GM12891 (cell line): ENCODE results near the gene SLC12A7.
"Not testable (repeated sequence)": the region's sequence is repeated elsewhere in the genome, so short reads cannot be mapped to it uniquely, and the experiment has no call there.

Experiments
- DNase-seq: peaks from one replicate; pipeline ENCODE4 v3.0.0; 2011; ENCODE audit warnings: low spot score; ENCODE audit not compliant: insufficient read length
- FAIRE-seq: peaks from 2 replicates; lab custom pipeline; 2011; peaks lifted over from hg19 to GRCh38; lab: Jason Lieb, UNC
- PAX5 ChIP-seq: IDR thresholded peaks from 2 replicates; pipeline ENCODE4 v1.6.1; 2011; ENCODE audit warnings: low read length, moderate library complexity, mild to moderate bottlenecking; ENCODE audit not compliant: insufficient read depth, severe bottlenecking
- POLR2A ChIP-seq: IDR thresholded peaks from 2 replicates; pipeline ENCODE4 v1.6.1; 2011; ENCODE audit warnings: low read depth, low read length, control low read depth
- POLR2AphosphoS5 ChIP-seq: IDR thresholded peaks from 2 replicates; pipeline ENCODE4 v1.6.1; 2011; ENCODE audit warnings: low read depth, low read length, control low read depth
- POU2F2 ChIP-seq: IDR thresholded peaks from 2 replicates; pipeline ENCODE4 v1.6.1; 2011; ENCODE audit warnings: low read depth, mild to moderate bottlenecking, control low read depth, low read length, moderate library complexity
- SPI1 ChIP-seq: IDR thresholded peaks from 2 replicates; pipeline ENCODE4 v1.6.1; 2011; ENCODE audit warnings: low read depth, low read length, control low read depth
- TAF1 ChIP-seq: IDR thresholded peaks from 2 replicates; pipeline ENCODE4 v1.6.1; 2011; ENCODE audit warnings: low read depth, low read length, control low read depth

The SLC12A7 gene

DNA sequence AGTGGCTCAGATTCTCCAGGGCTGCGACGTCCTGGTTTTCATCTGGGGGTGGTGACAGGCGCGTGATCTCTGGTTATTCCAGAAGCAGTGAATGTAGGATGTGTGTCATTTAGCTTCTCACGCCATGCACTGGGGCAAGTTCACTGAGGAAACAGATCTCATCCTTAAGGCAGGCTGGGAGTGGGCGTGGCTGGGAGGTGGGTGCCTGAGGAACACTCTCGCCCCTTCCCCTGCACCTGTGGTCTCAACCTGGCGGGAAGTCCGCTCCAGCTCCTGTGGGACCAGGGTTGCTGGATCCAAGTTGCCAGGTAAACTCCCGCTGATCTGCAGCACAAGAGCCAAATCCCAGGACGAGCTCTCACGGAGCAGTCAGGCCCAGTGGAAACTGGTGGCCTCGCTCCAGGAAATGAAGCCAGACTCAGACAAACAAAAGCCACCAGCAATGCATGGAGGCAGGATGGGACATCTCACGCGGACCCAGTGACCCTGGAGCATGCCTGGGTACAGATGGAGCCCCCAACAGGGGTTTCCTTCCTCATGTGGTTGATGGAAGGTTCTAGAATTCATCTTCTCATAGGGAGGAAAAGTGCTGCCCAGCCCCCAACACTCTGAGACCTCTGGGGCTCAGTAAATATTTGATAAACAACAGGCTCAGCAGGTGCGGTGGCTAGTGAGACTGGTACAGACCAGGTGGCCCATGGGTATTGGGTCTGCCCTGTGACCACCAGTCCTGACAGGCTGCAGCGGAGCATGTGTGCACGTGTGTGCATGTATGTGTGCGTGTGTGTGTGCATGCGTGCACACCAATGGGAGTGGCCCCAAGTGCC, 16.3 kb upstream of the SLC12A7 start:
- DNase-seq (no peak), FAIRE-seq (no peak)
- no peak for TF ChIP-seq SPI1
- no peak for TF ChIP-seq POLR2A
- TF ChIP-seq PAX5: no peak
- TF ChIP-seq POU2F2: no peak
- TF ChIP-seq POLR2AphosphoS5: no peak
- TF ChIP-seq TAF1: no peak

DNA sequence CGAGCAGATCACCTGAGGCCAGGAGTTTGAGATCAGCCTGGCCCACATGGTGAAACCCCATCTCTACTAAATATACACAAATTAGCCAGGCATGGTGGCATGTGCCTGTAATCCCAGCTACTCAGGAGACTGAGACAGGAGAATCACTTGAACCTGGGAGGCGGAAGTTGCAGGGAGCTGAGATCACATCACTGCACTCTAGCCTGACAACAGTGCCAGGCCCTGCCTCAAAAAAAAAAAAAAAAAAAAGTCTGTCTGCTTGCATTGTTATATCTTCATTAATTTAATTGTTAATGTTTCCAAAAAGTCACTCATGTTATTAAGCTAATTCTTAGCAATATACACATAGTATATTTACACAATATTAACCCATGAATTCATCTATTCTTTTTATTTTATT, 13.8 kb upstream of the SLC12A7 start:
- not testable (repeated sequence) for DNase-seq, FAIRE-seq

DNA sequence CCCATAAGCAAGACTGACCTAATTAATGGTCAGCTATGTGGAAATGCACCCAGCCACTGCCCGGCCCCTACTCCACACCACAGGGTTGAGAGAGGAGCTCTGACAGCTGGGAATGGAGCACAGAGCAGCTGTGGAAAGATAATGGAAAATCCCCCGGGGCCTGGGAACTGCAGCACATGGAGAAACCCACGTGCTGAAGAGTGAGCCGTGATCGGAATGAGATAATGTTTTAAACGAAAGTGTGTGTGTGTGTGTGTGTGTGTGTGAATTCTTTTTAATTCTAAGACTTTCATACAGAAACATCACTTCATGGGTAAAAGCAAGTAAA, 13.1 kb upstream of the SLC12A7 start:
- FAIRE-seq: no peak
- DNase-seq: no peak
- no peak for TF ChIP-seq POLR2A
- TF ChIP-seq SPI1: no peak
- no peak for TF ChIP-seq POU2F2
- TF ChIP-seq POLR2AphosphoS5: no peak
- no peak for TF ChIP-seq PAX5
- TF ChIP-seq TAF1: no peak

DNA sequence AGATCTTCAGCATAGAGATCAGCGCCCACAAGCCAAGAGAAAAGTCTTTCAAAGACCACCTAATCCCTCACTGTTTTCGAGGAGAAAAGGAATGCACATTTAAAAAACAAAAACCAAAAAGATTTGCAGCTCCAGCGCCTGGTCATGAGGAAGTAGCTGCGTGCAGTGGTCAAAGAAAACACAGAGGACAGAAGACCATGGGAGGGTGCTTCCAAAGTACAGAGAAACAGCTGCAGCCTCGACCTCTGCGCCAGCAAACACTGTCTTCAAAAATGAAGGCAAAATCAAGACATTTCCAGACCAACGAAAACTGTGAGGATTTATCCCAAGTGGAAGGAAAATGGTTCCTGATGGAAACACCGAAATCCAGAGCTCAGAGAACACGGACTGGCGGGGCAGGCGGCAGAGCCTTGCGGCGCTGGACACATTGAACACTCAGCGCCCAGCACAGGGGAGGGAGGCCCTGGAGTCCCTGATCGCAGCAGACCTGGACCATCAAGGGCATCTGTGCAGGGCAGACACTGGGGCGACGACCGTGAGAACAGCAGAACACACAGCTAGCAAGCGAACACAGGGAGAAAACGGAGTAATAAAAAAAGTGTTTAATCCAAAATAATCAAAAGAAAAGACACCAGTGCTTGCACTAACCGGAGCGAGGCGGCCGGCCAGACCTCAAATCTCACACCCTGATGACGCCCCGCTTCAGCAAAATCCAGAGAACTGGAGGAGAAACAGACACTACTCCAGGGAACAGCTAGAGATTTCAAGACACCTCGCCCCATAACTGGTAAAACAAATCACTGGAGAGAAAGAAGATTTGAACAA, 12.6 kb upstream of the SLC12A7 start:
- FAIRE-seq (no peak), DNase-seq (no peak)
- TF ChIP-seq TAF1: no peak
- TF ChIP-seq POLR2A: no peak
- TF ChIP-seq PAX5: no peak
- TF ChIP-seq SPI1: no peak
- TF ChIP-seq POU2F2: no peak
- no peak for TF ChIP-seq POLR2AphosphoS5

DNA sequence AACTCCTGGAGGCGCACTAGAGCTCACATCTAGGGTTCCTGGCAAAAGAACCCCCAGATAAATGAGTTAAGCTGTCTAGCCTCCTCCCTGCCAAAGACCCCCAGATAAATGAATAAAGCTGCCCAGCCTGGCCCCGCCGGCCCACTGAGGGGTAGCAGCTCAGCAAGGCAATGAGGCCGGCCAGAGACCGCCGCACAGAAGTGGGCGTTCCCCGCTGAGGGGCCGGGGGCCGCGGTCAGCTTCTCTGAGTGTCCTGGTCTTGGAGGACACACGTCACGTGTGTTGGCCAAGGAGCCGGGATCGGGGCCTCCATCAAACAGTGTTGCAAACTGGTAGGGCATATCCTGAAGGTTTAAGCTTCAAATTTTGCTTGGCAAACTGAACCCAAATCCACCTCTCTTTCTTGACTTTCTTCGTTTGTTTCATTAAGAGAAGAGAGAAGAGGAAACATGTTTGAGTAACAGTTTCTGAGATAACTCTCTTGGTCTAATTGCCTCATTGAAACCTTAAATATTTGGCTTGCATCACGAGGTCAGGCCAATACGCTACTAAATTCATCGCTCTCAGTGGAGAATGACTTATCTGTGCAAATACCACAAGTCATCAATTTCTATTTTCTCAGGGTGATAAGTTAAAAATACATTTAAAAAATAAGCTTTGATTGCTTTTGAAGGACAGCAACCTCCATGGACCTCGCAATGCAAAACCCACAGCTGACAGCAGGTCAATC, 11.7 kb upstream of the SLC12A7 start:
- DNase-seq (no peak), FAIRE-seq (no peak)
- TF ChIP-seq POLR2A (no peak), TAF1 (no peak), SPI1 (no peak), PAX5 (no peak), POU2F2 (no peak), POLR2AphosphoS5 (no peak)

DNA sequence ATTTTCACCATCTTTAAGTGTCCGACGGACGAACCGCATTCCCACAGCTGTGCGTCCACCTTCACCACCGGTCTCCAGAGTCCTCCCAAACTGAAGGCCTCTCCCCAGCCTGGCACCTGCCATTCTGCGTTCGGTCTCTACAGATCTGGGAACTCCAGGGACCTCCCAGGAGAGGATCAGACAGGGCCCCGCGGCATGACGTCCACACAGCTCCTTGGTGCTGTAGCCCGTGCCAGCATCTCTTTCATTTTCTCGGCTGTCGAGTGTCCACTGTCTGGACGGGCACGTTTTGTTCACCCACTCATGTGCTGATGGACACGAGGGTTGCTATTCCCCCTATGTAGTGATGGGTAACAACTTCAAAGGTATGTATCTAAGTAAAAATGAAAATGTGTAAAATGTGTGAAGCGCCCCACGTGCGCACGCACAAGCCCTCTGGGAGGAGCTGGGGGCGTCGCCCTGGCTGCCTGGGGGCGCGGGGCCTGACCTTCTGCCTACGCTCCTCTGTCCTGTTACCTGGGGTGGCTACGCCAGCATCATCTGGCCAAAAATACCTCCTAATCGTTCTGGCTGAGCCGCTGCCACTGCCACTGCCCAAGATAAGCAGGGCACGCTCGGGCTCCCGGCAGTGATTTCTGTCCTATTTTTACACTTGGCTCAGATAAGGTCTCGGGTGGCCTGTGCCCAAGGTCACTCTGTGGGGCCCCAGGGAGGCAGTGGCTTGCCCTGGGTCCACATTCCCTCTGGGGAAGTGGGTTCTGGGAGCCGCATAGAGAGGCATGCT, 10.8 kb upstream of the SLC12A7 start:
- DNase-seq (no peak), FAIRE-seq (no peak)
- no peak for TF ChIP-seq PAX5
- TF ChIP-seq POU2F2: no peak
- TF ChIP-seq POLR2AphosphoS5: no peak
- no peak for TF ChIP-seq POLR2A
- no peak for TF ChIP-seq SPI1
- no peak for TF ChIP-seq TAF1

DNA sequence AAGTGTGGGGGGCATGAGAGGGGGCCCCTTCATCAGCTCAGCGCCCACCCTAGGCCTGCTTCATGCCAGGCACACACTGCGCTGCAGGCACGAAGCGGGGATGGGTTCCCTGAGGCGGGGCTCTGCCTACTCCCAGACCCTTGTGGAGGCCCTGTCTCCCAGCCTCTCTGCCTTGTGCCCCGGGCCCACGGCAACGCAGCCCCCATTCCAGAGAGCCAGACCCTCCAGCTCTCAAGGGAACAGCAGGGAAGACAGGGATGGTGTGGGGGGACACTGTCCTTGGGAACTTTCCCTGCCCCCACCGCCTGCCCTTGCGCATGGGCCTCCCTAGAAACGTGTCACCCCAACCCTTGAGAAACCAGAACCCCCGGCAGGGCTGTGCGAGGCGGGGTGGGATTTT, 10.0 kb upstream of the SLC12A7 start:
- FAIRE-seq (no peak), DNase-seq (no peak)
- TF ChIP-seq SPI1 (no peak), POLR2AphosphoS5 (no peak), POU2F2 (no peak), POLR2A (no peak), TAF1 (no peak), PAX5 (no peak)

DNA sequence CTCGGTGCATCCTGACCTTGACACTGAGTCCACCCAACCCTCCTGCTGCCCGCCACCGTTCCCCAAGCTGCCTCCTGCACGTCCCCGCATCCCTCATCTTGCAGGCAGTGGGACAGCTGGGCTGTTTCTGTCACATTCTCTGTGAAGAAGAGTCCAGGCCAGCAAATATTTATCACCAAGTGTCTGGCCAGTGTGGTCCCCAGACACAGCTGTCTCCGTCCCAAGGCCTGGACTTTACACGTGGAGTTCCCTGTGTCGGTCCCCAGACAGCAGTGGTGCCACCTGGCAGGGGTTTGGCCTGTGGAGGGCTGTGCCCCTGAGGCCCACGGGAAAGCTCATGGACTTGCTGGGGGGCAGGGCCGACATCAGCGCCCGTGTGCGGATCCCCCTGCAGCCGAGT, 9.2 kb upstream of the SLC12A7 start:
- no peak for TF ChIP-seq POU2F2
- TF ChIP-seq POLR2AphosphoS5: no peak
- TF ChIP-seq PAX5: no peak
- TF ChIP-seq POLR2A: no peak
- TF ChIP-seq TAF1: no peak
- no peak for TF ChIP-seq SPI1
- DNase-seq: no peak
- no peak for FAIRE-seq
